ENCODE data around the gene PLCG1.

The PLCG1 gene

GRCh38 chr20:41168281-41169161 lies 31.2 kb downstream of the PLCG1 start:
- no peak for DNase-seq

GRCh38 chr20:41169162-41169690 lies 31.9 kb downstream of the PLCG1 start:
- DNase-seq, result no peak

GRCh38 chr20:41169791-41170351 lies 32.5 kb downstream of the PLCG1 start:
- DNase-seq, result no peak

- no peak for DNase-seq
These were observed 33.2 kb downstream of the PLCG1 start for GRCh38 chr20:41170386-41171105.

DNA sequence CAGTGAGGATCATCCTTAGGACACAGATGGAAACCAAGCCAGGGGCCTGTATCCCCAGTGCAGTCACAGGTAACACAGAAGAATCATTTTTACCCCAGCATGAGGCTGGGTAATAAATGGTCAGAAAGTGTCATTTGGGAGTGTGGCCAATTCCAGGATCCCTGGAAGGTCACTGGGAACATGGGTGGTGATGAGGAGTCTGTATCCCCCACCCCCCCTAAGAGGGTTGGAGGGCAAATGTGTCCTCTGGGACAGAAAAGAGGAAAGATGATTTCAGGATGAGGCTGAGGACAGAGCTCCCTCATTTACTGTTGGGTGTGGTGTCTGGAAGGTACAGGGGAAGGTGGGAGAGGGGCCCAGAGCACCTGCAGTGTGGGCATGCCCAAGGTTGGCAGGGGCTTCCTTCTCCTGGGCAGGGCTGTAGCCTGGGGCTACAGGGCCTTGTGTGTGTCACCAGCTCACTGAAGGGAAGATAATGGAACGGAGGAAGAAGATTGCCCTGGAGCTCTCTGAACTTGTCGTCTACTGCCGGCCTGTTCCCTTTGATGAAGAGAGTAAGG lies 34.5 kb downstream of the PLCG1 start:
- peak; percentile 14 for DNase-seq

- DNase-seq, result peak; percentile 24
These were observed 35.2 kb downstream of the PLCG1 start for GRCh38 chr20:41172296-41173140.

- peak; percentile 83 for DNase-seq
These were observed 35.9 kb downstream of the PLCG1 start for GRCh38 chr20:41173161-41173721.

DNA sequence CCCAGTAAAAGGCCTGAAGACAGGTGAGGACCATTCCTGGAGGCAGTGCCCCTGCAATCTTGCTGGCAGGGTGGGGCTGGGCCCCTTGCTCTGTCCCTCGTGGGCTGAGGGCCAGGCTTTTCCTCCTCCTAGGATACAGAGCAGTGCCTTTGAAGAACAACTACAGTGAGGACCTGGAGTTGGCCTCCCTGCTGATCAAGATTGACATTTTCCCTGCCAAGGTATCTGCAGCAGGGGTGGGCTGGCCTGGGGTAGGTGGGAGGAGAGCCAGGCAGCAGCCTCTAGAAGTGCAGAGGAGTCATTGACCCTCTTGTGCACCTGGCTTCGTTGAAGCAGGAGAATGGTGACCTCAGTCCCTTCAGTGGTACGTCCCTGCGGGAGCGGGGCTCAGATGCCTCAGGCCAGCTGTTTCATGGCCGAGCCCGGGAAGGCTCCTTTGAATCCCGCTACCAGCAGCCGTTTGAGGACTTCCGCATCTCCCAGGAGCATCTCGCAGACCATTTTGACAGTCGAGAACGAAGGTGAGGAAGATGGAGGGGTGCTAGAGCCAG lies 36.5 kb downstream of the PLCG1 start:
- peak; percentile 16 for DNase-seq

- DNase-seq, result peak; percentile 16
These were observed 37.0 kb downstream of the PLCG1 start for GRCh38 chr20:41174373-41174772.

GRCh38 chr20:41174782-41175181 lies 37.4 kb downstream of the PLCG1 start:
- DNase-seq, result peak; percentile 10

GRCh38 chr20:41175201-41175651 lies 37.9 kb downstream of the PLCG1 start:
- DNase-seq, result peak; percentile 13

DNA sequence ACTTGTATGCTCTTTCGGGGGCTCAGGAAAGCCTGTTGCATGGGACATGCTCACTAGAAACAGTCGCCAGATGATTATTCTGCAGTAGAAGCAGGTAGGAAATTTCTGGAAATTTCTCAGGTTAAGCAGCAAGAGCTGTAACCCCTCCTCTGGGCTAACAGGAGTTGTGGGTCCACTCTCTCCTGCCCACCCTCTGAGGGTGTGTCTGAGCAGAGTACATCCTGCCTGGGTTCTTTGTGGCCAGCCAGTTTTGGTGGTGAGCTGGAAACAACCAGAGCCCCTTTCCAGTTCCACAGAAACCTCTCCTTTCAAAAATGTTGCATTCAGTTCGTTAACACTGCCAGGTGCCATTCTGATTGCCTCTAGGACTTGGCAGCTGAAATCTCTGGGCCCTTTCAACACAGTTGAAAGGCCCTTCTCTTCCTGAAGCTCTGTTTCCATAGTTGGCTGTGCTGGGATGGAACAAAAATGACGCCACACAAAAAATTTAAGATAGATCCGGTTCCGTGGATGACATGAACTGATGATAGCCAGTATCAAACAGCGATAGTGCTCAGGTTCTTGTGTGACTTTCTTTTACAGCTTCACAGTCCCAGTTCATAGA lies 38.5 kb downstream of the PLCG1 start:
- no peak for DNase-seq

DNA sequence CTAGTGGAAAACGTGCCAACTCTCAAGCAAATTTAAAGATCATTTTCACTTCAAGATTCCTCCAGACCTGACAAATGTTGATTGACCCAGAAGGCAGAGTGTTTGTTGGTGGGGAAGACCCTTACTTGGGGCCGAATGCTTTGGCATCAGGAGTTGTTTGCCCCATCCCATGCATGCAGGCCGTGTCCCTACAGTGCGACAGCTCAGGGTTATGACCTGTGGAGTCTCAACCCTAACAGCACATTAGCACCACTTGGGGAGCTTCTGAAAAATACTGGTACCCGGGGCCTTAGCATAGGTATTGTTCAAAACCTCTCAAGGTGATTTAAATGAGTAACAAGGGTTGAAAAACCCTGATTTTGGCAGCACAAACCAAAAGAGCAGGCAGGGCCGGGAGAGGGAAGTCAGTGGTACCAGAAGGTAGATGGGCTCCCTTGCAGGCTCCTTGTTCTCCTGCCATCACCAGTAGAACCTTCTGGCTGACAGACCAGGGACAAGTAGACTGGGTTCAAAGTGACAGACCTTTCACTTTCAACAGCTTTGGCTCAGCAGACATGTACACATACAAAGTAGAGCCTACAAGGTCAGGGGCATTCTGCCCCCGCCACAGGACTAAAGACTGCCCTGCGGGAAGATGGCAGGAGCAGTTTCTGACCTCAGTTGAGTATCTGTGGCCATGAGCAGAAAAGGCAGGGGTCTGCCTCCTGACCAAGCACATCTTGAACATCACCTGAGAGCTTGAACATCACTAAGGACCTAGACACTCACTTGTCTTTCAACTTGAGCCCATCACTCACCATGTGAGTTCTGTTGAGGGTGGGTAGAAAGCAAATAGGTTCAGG lies 39.6 kb downstream of the PLCG1 start:
- peak; percentile 18 for DNase-seq

DNA sequence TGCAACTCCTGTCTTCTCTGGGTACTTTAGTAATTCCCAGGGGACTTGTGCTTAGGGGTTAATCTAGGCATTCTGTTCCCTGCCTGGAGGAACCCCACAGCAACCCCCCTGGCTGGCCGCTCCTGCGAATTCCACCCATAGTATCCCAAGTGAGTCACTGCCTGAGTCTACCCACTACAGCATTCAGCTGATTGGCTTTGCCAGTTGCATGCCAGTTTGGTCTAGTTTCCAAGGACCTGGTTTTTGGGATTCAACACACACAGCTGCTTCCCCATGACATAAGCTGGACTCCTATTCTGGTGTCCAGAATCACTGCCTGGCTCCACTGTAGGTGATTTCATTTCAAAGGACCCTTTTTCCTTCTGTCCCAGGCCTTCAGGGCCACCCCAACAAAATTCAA lies 40.3 kb downstream of the PLCG1 start:
- DNase-seq, result peak; percentile 15

- peak; percentile 14 for DNase-seq
These were observed 41.2 kb downstream of the PLCG1 start for GRCh38 chr20:41178495-41178894.

- DNase-seq, result peak; percentile 20
These were observed 41.6 kb downstream of the PLCG1 start for GRCh38 chr20:41178904-41179432.

- peak; percentile 21 for DNase-seq
These were observed 42.6 kb downstream of the PLCG1 start for GRCh38 chr20:41179961-41180360.

DNA sequence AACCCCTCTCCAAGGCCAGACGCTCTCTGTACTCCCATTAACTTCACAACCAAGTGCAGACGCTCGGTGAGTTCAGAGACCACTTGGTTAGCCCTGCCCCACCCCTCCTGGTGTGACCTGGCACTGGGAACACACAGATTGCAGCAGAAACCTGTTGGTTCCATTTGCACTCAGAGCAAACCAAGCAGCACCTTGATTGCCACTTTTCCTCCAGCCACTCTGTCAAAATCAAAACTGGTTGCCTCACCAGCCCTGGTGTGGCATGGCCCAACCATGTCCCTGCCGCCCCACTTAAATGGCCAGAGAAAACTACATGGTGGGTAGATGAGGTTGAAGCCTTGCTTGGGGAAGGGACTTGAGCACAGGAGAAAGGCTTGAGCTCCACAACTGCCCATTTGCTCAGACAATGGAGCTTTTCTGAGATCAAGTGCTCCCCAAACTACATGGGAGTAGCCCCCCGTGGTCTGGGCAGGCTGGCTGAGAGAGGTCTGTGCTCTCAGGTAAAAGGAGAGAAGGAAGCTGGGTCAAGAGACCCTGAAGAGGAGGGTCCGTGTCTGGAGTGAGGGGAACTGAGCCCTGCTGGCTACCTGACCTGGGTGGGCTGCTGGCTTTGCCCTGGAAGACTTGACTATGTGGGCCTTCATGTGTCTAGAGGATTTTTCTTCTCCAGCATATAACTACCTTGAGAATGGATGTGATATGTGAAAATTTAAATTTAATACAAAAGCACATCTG lies 43.4 kb downstream of the PLCG1 start:
- DNase-seq, result peak; percentile 20

DNA sequence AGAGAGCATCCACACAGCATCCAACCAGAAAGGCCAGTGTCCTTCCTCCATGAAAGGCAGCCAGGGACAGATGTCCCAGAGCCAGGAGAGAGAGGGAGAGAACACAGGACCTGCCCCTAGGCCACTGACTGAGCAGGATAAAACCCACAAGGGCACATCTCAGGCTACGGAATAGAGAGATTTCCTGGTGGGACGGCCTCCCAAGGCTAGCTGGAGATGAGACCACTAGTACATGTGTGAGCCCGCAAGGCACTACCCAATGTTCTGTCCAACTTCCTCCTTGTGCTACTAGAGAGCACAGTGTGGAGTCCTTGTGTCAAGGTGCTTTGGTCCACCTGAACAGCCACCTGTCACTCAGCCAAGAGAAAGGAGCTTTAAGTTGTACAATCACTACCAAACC lies 44.2 kb downstream of the PLCG1 start:
- no peak for DNase-seq
